ENCODE results near the gene CBX2.
"Not testable (repeated sequence)": the region's sequence is repeated elsewhere in the genome, so short reads cannot be mapped to it uniquely, and the experiment has no call there.

The CBX2 gene

GRCh38 chr17:79772726-79773125 is 5.2 kb upstream of the CBX2 start:
- not testable (repeated sequence) for DNase-seq

- DNase-seq = no peak
Observed at GRCh38 chr17:79774561-79774975, 3.4 kb upstream of the CBX2 start.

- DNase-seq = no peak
Observed at GRCh38 chr17:79775632-79776031, 2.3 kb upstream of the CBX2 start.

GRCh38 chr17:79776376-79777119 is 1.4 kb upstream of the CBX2 start:
- DNase-seq = no peak

- no peak for DNase-seq
Observed at GRCh38 chr17:79777120-79777893, 641 bp upstream of the CBX2 start.

- DNase-seq = no peak
Observed at GRCh38 chr17:79778504-79779083, 646 bp downstream of the CBX2 start.

- no peak for DNase-seq
Observed at GRCh38 chr17:79779084-79779529, 1.2 kb downstream of the CBX2 start.

- DNase-seq = no peak
Observed at GRCh38 chr17:79779661-79780365, 1.9 kb downstream of the CBX2 start.

GRCh38 chr17:79781012-79781650 is 3.2 kb downstream of the CBX2 start:
- DNase-seq = no peak

GRCh38 chr17:79781736-79782575 is 4.0 kb downstream of the CBX2 start:
- no peak for DNase-seq

- no peak for DNase-seq
Observed at GRCh38 chr17:79783891-79784290, 5.9 kb downstream of the CBX2 start.

GRCh38 chr17:79784353-79785016 is 6.5 kb downstream of the CBX2 start:
- no peak for DNase-seq

GRCh38 chr17:79785017-79785899 is 7.3 kb downstream of the CBX2 start:
- DNase-seq = no peak

GRCh38 chr17:79785900-79786810 is 8.2 kb downstream of the CBX2 start:
- no peak for DNase-seq

GRCh38 chr17:79786930-79787643 is 9.1 kb downstream of the CBX2 start:
- no peak for DNase-seq

- no peak for DNase-seq
Observed at GRCh38 chr17:79788455-79788854, 10.5 kb downstream of the CBX2 start.

GRCh38 chr17:79788989-79789942 is 11.3 kb downstream of the CBX2 start:
- DNase-seq = no peak

Measured in NCI-H187 treated with DMSO at 0.1 percent for 48 hours (cell line).